Gastroesophageal sphincter (tissue), 4 donors: ENCODE measurements around the gene KRTAP4-5. TPM values are rescaled to one million over a fixed set of nuclear protein-coding genes. Genes with fewer than 3 reads are reported as not detected.
"Not testable (repeated sequence)": the region's sequence is repeated elsewhere in the genome, so short reads cannot be mapped to it uniquely, and the experiment has no call there.

Source experiments
- ATAC-seq: fragments of 150-250 bp; one replicate; pipeline ENCODE4 v1.9.1; 2016; ENCODE audit warnings: mild to moderate bottlenecking, moderate library complexity
- H3K27ac ChIP-seq, 4 donors: fragments of 200-600 bp; sonication (generic) in 3 of 4; 1 replicate in 3 of 4; 2 replicates in 1 of 4; pipeline ENCODE4 v1.5.1; 2016 to 2019
- H3K27me3 ChIP-seq: fragments of 200-600 bp; sonication (generic); one replicate; pipeline ENCODE4 v1.5.1; 2019
- H3K36me3 ChIP-seq, 2 donors: fragments of 200-600 bp; sonication (generic); one replicate each; pipeline ENCODE4 v1.5.1; 2019; ENCODE audit warnings: control low read depth in 1 of 2
- H3K4me1 ChIP-seq, 3 donors: fragments of 200-600 bp; sonication (generic); 1 replicate in 2 of 3; 2 replicates in 1 of 3; pipeline ENCODE4 v1.5.1; 2016 to 2019; ENCODE audit warnings: control low read depth in 2 of 3
- H3K4me3 ChIP-seq, 2 donors: fragments of 200-600 bp; sonication (generic); one replicate each; pipeline ENCODE4 v1.5.1; 2019; ENCODE audit warnings: mild to moderate bottlenecking in 1 of 2, moderate library complexity in 1 of 2
- H3K9me3 ChIP-seq, 3 donors: fragments of 200-600 bp; sonication (generic); one replicate each; pipeline ENCODE4 v1.5.1; 2017 to 2019; ENCODE audit warnings: control low read depth in 2 of 3
- CTCF ChIP-seq, 4 experiments: fragments of 200-600 bp in 2 of 4; fragments of 450-650 bp in 2 of 4; sonication (generic) in 1 of 4; IDR thresholded peaks; one replicate each; pipeline ENCODE4 v1.5.1; 2017 to 2019; ENCODE audit warnings: antibody characterized with exemption in 4 of 4, mild to moderate bottlenecking in 2 of 4, moderate library complexity in 2 of 4
- EP300 ChIP-seq: sonication (generic); formaldehyde crosslinking; IDR thresholded peaks from one replicate; pipeline ENCODE4 v1.6.1; 2017; ENCODE audit warnings: antibody characterized with exemption, mild to moderate bottlenecking
- POLR2A ChIP-seq, 2 donors: fragments of 450-650 bp; IDR thresholded peaks; one replicate each; pipeline ENCODE4 v1.6.1; 2017; ENCODE audit warnings: antibody characterized with exemption in 2 of 2, mild to moderate bottlenecking in 2 of 2, moderate library complexity in 1 of 2
- POLR2AphosphoS5 ChIP-seq: sonication (generic); formaldehyde crosslinking; IDR thresholded peaks from one replicate; pipeline ENCODE4 v1.6.1; 2017; ENCODE audit warnings: antibody characterized with exemption
- WGBS, 2 donors: methylation state at CpG; one replicate each; pipeline ENCODE4 v1.1.5; 2018; ENCODE audit warnings: low coverage in 1 of 2; 5-methylcytosine and 5-hydroxymethylcytosine counted together
- total RNA-seq, 4 donors: library from RNA; depleted of rRNA; stranded (reverse); fragments of >200 nt; gene quantifications; one replicate each; pipeline ENCODE4 v1.1.0, GENCODE V29; 2016

Gene KRTAP4-5
- total RNA-seq, 4 donors from 2014 or later, result not detected

GRCh38 chr17:41141361-41141760, 8.3 kb downstream of the KRTAP4-5 start:
- no peak for ATAC-seq
- no peak overlapping the region for H3K4me3 ChIP-seq
- H3K9me3 ChIP-seq, result peaks cover 0 to 42% (median 0%) of the 10 kb centered on the region in 3 donors
- H3K27ac ChIP-seq, result no peak overlapping the region
- no peak for TF ChIP-seq CTCF (IDR thresholded peaks at IDR 0.05)
- H3K4me1 ChIP-seq, result no peaks in the 10 kb centered on the region
- peaks cover 9% of the 10 kb centered on the region for H3K27me3 ChIP-seq
- no peaks in the 10 kb centered on the region for H3K36me3 ChIP-seq

GRCh38 chr17:41140360-41141131, 9.1 kb downstream of the KRTAP4-5 start, which contains the start of gene KRTAP4-6:
KRTAP4-6 (minus strand) TSS chr17:41140544; CDS start chr17:41140487, 57 bp downstream.
- no peaks in the 10 kb centered on the region for H3K4me1 ChIP-seq
- whole genome bisulfite sequencing, 2 donors, result 58 to 83% methylated on average over 2 to 6 of the region's 6 CpGs
- H3K36me3 ChIP-seq, result no peaks in the 10 kb centered on the region
- ATAC-seq, result no peak
- H3K9me3 ChIP-seq, result peaks cover 0 to 42% (median 0%) of the 10 kb centered on the region in 3 donors
- H3K27me3 ChIP-seq, result peaks cover 9% of the 10 kb centered on the region
- no peak within 1 kb of the TSS for H3K27ac ChIP-seq
- no peak for TF ChIP-seq CTCF (IDR thresholded peaks at IDR 0.05)
- TF ChIP-seq POLR2A (IDR thresholded peaks at IDR 0.05), result no peak
- H3K4me3 ChIP-seq, result no peak within 1 kb of the TSS

GRCh38 chr17:41139865-41140264, 9.8 kb downstream of the KRTAP4-5 start:
- peaks cover 0 to 42% (median 0%) of the 10 kb centered on the region in 3 donors for H3K9me3 ChIP-seq
- H3K4me1 ChIP-seq, H3K27me3 ChIP-seq, H3K36me3 ChIP-seq, H3K27ac ChIP-seq, ATAC-seq, H3K4me3 ChIP-seq: not testable (repeated sequence)
- 87 to 93% methylated on average over 7 to 8 of the region's 12 CpGs for WGBS, 2 donors

GRCh38 chr17:41133880-41134735, 15.5 kb downstream of the KRTAP4-5 start:
- no peak for TF ChIP-seq CTCF (IDR thresholded peaks at IDR 0.05)
- no peak for TF ChIP-seq POLR2AphosphoS5
- no peak for TF ChIP-seq EP300
- no peak for TF ChIP-seq POLR2A (IDR thresholded peaks at IDR 0.05)
- no peaks in the 10 kb centered on the region for H3K36me3 ChIP-seq
- H3K4me1 ChIP-seq, result no peaks in the 10 kb centered on the region
- WGBS, 2 donors, result 35 to 69% methylated on average over 2 of the region's 2 CpGs
- H3K9me3 ChIP-seq, result peaks cover 0 to 11% (median 0%) of the 10 kb centered on the region in 3 donors
- no peak for ATAC-seq
- H3K4me3 ChIP-seq, result no peak overlapping the region
- H3K27me3 ChIP-seq, result no peaks in the 10 kb centered on the region
- no peak overlapping the region for H3K27ac ChIP-seq

- TF ChIP-seq POLR2AphosphoS5, result no peak
- no peak for TF ChIP-seq POLR2A (IDR thresholded peaks at IDR 0.05)
- no peak for TF ChIP-seq EP300
- H3K4me3 ChIP-seq, result no peak overlapping the region
- H3K36me3 ChIP-seq, result no peaks in the 10 kb centered on the region
- H3K27ac ChIP-seq, result no peak overlapping the region
- no peaks in the 10 kb centered on the region for H3K4me1 ChIP-seq
- H3K27me3 ChIP-seq, result no peaks in the 10 kb centered on the region
- H3K9me3 ChIP-seq, result no peaks in the 10 kb centered on the region
- no peak for ATAC-seq
- WGBS, 2 donors, result 83 to 85% methylated on average over 3 of the region's 3 CpGs
Observed at GRCh38 chr17:41131979-41132378, 17.6 kb downstream of the KRTAP4-5 start.

- H3K36me3 ChIP-seq, result no peaks in the 10 kb centered on the region
- no peak overlapping the region for H3K27ac ChIP-seq
- H3K9me3 ChIP-seq, result no peaks in the 10 kb centered on the region
- WGBS, 2 donors, result 67 to 92% methylated on average over 1 of the region's 1 CpG
- ATAC-seq, result no peak
- no peaks in the 10 kb centered on the region for H3K4me1 ChIP-seq
- H3K4me3 ChIP-seq, result no peak overlapping the region
- peaks cover 10% of the 10 kb centered on the region for H3K27me3 ChIP-seq
- TF ChIP-seq CTCF (IDR thresholded peaks at IDR 0.05) (no peak), EP300 (no peak), POLR2AphosphoS5 (no peak), POLR2A (IDR thresholded peaks at IDR 0.05) (no peak)
Observed at GRCh38 chr17:41127371-41127770, 22.3 kb downstream of the KRTAP4-5 start.
